Measurements from ENCODE around the gene C2orf78.

- no peak for TF ChIP-seq CTCF (conservative IDR thresholded peaks at IDR 0.05; ENCODE audit: low read length)
- TF ChIP-seq EZH2phosphoT487 (IDR thresholded peaks at IDR 0.05; ENCODE audit: borderline replicate concordance): no peak
Measured at GRCh38 chr2:73832930-73833329, 48.9 kb downstream of the C2orf78 start.

Measured in Loucy (cell line).